ENCODE data around the gene DDI2.
"Not testable (repeated sequence)": the region's sequence is repeated elsewhere in the genome, so short reads cannot be mapped to it uniquely, and the experiment has no call there.

DDI2 gene

GRCh38 chr1:15637826-15638225 lies 20.6 kb downstream of the DDI2 start:
- no peak for DNase-seq

DNA sequence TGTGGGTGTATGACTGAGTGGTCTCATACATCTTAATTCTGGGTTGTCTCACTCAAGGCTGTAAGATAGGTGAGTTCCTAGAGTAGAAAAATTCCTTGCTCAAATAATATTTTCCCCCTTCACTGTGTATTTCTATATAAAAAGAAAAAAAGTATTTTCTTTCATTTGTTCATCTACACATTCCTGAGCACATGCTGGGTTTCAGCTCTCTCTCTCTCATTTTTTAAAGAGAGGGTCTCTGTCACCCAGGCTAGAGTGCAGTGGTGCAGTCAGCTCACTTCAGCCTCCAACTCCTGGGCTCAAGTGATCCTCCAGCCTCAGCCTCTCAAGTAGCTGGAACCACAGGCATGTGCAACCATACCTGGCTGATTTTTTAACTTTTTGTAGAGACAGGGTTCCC lies 22.0 kb downstream of the DDI2 start:
- DNase-seq: no peak

DNA sequence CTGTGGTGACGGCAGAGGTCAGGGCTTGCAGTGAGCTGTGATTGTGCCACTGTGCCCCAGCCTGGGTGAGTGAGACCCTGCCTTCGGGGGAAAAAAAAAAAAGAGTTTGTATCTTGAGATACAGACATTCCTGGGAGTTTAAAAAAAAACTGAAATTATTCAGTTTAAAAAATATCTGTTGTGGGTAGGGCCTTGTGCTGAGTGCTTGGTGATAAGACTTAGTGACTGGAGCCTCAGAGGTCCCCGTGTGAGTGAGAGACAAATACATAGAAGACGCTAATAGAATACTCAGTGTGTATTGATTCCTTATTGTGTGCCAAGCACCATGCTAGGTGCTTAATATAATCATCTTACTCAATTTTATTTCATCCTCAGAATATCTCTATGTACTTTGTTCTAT lies 22.7 kb downstream of the DDI2 start:
- no peak for DNase-seq

DNA sequence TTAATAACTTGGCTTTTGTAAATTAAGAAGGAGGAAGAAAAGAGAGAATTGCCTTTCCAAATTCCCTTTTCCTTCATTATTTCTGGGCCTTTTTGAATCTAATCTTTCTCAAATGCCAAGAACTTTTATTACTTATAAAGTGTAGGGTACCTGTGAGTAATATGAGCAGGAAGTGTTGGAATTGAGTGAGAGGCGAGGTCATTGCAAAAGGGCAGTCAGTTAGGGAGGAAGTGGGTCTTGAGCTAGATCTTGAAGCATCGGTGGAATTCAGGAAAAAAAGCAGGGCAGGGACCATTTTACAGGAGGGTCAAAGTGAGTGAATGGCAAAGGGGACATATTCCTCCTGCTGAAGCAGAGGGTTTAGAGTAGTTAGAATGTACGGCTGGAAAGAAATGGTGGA lies 23.4 kb downstream of the DDI2 start:
- peak; percentile 35 for DNase-seq

DNA sequence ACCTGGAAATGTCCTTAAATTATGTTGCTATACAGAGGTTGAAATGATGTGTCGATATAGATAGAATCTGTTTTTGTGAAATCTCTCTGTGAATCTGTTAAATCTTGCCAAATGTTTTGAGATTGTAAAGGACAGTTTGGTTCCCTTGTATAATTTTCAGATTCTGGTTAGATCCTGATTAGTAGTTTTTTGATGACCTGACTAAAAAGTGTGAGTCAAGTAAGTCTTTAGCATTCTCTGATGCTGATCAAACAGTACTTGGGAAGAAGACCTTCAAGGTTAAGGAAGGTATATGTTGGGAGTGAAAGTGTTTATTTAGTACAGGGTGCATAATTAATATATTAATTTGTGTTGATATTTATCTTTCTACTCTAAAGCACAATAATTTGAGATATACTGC lies 32.7 kb downstream of the DDI2 start:
- no peak for DNase-seq

DNA sequence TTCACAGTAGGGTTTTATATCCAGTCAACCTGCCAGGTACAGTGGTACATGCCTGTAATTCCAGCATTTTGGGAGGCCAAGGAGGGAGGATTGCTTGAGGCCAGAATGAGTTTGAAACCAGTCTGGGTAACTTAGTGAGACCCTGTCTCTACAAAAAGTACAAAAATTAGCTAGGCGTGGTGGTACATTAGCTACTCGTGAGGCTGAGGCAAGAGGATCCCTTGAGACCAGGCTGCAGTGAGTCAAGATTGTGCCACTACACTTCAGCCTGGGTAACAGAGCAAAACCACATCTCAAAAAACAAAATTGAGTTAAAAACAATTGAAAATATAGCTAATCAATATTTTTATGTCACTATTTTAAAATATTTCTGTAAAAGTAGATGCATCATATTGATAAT lies 33.2 kb downstream of the DDI2 start:
- DNase-seq: no peak

- DNase-seq: not testable (repeated sequence)
Observed at GRCh38 chr1:15652130-15652529, 34.9 kb downstream of the DDI2 start.

DNA sequence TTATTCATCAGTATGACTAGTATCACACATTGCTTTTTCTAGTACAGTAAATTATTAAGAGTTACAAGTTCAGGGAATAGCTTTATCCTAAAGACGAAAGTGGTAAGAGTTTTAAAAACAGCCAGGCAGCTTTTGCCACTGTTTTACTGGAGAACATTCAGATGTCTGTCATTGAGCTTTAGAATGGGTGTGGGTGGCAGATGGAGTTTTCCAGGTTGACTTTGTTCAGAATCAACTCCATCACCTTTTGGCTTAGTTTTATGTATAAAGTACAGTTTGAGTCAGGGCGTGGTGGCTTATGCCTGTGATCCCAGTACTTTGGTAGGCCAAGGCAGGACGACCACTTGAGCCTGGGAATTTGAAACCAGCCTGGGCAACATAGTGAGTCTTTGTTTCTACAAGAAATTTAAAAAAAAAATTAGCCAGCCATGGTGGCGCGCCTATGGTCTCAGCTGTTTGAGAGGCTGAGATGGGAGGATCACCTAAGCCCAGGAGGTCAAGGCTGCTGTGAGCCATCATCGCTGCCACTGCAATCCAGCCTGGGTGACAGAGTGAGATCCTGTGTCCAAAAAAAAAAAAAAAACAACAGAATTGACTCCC lies 36.9 kb downstream of the DDI2 start:
- DNase-seq: no peak

DNA sequence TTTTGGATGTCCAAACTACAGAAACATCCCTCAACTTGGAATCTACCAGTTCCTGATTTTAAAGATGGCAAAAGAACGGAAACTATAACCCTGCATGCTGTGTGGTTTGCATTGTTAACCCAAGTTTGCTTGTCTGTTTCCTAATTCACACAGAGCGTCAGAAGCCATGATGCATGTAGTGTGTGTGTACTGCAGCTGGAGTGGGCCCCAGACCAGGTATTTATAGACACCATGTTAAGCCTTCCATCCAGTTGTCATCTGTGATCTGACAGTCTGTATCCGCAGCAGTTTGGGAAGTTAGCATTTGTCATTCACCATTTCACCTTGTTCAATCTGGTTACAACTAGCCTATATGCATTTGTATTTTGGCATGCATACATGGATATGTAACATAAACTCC lies 39.2 kb downstream of the DDI2 start:
- no peak for DNase-seq

DNA sequence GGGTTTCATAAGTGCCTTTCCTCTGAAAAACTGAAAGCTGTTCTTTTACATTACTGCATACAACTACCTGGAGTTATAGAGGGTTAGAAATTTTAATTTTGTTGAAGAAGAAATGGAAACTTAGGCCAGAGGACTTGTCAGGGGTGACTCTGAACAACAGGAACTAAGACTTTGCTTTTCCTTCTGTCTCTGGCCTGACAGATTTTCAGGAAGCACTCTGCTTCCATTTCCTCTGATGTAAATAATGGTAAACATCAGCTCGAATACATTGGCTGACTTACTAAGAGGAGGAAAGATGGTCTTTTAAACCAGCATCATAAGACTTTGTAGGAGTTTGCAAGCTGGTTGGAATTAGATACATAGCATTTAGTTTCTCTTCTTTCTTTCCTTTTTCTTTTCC lies 39.8 kb downstream of the DDI2 start:
- no peak for DNase-seq

GRCh38 chr1:15660151-15660550 lies 42.9 kb downstream of the DDI2 start:
- no peak for DNase-seq

GRCh38 chr1:15662477-15662876 lies 45.2 kb downstream of the DDI2 start:
- no peak for DNase-seq

GRCh38 chr1:15663925-15664324 lies 46.7 kb downstream of the DDI2 start:
- DNase-seq: no peak

DNA sequence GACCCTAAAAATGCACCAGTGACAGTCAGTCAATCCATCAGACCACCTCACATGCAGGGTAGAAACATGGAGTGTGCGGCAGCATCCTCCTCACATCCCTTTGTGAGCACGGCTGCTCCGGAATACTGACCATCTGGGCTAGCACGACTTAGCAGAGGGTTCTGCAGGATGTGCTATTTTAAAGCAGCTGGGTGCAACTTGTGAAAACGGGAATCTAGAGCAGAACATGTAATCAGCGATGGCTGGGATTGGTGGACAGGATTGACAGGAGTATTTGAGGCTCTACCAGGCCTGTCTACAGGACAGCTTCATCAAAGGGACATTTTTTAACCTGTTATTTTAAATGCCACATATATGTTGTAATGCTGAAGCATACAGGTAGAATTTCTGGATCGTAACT lies 50.1 kb downstream of the DDI2 start:
- no peak for DNase-seq

DNA sequence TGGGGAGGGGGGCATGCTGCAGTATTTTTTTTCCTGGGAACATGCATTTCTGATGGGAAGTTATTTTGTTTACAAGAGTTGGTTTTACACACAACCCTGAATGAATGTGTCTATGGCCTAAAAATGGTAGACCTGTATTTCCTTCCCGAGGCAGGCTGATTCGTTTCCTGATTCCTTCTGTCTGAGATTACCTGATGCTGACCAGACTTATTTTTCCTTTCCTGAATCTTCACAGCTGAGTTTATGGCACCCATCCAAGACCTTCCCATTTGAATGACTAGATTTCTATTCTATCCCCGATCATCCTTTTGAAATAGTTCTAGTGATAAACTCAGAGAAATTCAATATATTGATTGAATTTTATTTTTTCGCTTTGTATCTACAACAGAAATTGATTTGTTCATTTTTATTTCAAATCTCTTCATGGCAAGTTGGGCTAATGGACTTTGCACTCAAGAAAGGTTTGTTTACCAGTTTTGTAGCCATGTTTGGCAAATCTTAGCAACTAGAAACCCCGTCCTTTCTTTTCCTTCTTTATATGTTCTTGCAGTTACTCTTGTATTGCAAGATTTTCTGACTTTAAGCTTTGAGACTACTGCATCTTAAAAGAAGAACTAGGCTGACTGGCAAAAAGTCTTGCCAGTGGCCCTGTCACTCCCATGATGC lies 51.0 kb downstream of the DDI2 start:
- no peak for DNase-seq

DNA sequence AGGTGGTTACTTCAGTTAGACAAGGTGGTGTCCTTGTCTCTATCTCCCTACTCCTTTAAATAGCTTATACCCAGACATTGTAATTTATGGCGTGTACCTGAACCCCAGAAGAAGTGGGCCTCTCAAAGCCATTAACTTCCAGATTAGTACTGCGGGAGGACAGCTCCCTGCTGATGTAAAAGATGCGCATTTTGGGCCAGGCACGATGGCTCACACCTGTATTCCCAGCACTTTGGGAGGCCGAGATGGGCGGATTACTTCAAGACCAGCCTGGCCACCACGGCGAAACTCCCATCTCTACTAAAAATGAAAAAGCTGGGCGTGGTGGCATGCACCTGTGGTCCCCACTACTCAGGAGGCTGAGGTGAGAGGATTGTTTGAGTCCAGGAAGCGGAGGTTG lies 51.8 kb downstream of the DDI2 start:
- no peak for DNase-seq

DNA sequence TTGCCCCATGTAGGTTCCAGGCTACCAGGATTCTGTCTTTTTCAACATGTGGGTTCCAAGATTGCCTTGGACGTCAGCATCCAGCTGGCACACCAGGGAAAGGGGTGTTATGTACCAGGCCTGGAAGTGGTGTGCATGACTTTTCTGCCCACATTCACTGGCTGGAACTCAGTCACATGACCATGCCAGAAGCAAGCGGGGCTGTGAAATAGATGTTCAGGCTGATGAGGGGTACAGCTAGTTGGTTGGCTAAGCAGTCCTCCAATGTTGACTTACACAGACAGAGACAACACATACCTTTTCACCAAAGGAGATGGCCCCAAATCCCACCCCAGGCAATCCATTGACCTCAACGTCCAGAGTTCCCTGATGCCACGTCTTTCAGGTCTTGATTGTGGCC lies 52.6 kb downstream of the DDI2 start:
- no peak for DNase-seq

DNA sequence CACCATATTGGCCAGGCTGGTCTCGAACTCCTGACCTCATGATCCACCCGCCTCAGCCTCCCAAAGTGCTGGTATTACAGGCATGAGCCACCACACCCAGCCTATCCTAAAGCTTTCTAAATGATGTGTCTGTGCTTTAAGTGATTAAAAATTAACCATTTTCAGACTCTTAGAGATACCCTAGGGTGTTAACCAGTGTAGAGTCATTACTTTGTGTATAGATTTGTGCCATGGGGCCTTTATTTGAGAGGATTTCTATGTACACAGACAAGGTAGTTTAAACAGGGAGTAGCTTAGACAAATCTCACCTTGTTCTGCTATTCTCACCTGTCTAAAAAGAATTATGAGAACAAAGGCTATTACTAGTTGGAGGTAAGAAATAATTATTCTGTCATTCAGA lies 54.2 kb downstream of the DDI2 start:
- DNase-seq: no peak

GRCh38 chr1:15674386-15675159 lies 57.3 kb downstream of the DDI2 start:
- no peak for DNase-seq

GRCh38 chr1:15676010-15676409 lies 58.8 kb downstream of the DDI2 start:
- DNase-seq: no peak

DNA sequence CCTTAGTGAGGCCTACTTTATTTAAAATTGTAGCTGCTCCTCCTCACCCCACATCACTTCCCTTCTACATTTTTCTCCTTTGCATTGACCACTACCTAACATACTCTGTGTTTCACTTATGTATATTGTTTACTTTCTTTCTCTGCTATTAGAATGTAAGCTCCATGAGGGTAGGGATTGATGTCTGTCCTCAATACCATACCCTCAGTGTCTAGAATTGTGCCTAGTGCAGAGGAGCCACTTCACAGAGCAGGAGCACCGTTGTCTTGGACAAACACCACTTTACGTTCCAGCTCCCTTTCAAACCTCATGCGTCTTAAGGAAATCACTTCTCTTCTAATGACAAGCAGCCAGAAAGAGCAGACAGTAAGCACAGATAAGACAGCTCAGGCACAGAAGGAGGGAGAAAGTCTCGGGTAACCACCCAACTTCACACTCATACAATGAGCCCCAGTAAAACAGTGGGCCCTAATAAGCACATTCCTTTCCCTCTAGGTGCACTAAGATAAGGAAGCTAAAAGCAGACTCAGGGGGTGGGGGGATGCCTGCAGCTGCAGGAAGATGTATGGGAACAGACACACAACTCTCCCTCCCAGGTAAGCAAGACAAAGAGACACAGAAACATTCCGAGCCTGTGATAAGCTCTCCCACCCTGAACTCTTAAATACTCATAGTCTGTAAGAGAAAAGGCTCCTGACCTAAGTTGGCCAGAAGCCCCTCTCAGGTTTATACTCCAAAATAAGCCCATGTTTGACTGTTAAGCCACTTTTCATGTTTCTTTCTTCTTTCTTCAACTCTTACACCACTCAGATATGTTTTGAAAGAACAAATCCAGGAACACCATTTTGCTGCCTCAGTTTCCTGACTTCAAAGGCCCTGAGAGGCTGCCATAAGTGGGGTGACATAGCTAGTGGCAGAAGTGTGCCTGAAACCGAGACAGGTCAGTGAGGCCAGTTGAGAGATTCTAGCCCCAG lies 59.7 kb downstream of the DDI2 start:
- no peak for DNase-seq

DNA sequence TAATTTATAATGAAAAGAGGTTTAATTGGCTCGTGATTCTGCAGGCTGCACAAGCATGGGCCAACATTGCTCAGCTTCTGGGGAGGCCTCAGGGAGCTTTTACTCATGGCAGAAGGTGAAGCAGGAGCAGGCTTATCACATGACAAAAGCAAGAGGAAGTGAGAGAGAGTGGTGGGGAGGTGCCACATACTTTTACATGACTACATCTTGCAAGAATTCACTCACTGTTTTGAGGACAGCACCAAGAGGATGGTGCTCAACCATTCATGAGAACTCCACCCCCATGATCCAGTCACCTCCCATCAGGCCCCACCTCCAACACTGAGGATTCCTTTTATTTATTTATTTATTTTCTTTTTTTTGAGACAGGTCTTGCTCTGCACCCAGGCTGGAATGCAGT lies 61.3 kb downstream of the DDI2 start:
- DNase-seq: peak; percentile 94

DNA sequence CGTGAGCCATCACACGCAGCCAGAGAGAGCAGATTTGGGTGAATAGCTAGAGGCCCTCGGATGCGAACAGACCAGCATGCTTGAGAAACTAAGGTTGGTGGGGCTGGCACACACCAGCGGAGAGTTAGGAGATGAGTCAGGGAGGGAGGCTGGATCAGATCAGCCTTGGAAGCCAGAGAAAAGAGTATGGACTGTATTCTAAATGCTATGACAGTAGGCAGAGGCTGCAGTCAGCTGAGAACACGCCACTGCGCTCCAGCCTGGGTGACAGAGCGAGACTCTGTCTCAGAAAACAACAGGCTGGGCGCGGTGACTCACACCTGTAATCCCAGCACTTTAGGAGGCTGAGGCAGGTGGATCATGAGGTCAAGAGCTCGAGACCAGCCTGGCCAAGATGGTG lies 62.9 kb downstream of the DDI2 start:
- DNase-seq: peak; percentile 93
